Panc1 (cell line): ENCODE results near the gene TCEANC2. TPM values are rescaled to one million over a fixed set of nuclear protein-coding genes. Genes with fewer than 3 reads are reported as not detected.

ENCODE experiments used
- ATAC-seq: fragments of 200-7000 bp; cut with Tn5 transposase; 2 replicates; pipeline ENCODE4 v1.9.1; 2020; ENCODE audit warnings: mild to moderate bottlenecking, moderate library complexity
- BruUV-seq: library from RNA; stranded (reverse); fragments of 400-500 nt; replicated peaks from 2 replicates; lab custom pipeline; 2021; lab: Mats Ljungman, UMichigan
- CTCF ChIA-PET: fragments of 300-600 bp; sonication (Branson Sonifier 250); formaldehyde crosslinking; loops from one replicate; lab custom pipeline; 2022; ENCODE audit warnings: antibody characterized with exemption; lab: Charles Lee
- POLR2A ChIA-PET: fragments of 300-600 bp; sonication (Branson Sonifier 250); formaldehyde crosslinking; loops from one replicate; lab custom pipeline; 2022; ENCODE audit warnings: antibody characterized with exemption; lab: Charles Lee
- DNase-seq: peaks from one replicate; pipeline ENCODE4 v3.0.0-alpha.2; 2010; ENCODE audit warnings: low read depth, low spot score
- H3K27ac ChIP-seq: 2 replicates; pipeline ENCODE4 v1.5.1; 2011; ENCODE audit warnings: mild to moderate bottlenecking, low read length, inconsistent platforms
- H3K27me3 ChIP-seq: fragments of 200-500 bp; sonication (Bioruptor generic); 2 replicates; pipeline ENCODE4 v1.6.0; 2014; ENCODE audit warnings: low read length, inconsistent platforms; ENCODE audit not compliant: control insufficient read depth, insufficient read depth
- H3K36me3 ChIP-seq: fragments of 200-500 bp; sonication (Bioruptor generic); 2 replicates; pipeline ENCODE4 v1.5.1; 2014; ENCODE audit warnings: inconsistent platforms, mild to moderate bottlenecking, low read length, moderate library complexity; ENCODE audit not compliant: control insufficient read depth, insufficient read depth
- H3K4me1 ChIP-seq: 2 replicates; pipeline ENCODE4 v1.5.1; 2011; ENCODE audit warnings: inconsistent platforms, mild to moderate bottlenecking, low read length, moderate library complexity; ENCODE audit not compliant: control insufficient read depth, insufficient read depth
- H3K4me3 ChIP-seq, 2 experiments: 2 replicates each; pipeline ENCODE4 v1.5.1; 2011 to 2012; ENCODE audit warnings: low read depth in 2 of 2, low read length in 2 of 2, mild to moderate bottlenecking in 2 of 2, inconsistent platforms in 1 of 2, moderate library complexity in 1 of 2
- H3K9me3 ChIP-seq: fragments of 200-500 bp; sonication (Bioruptor generic); 2 replicates; pipeline ENCODE4 v1.5.1; 2014; ENCODE audit warnings: low read depth, mild to moderate bottlenecking, inconsistent platforms, low read length, moderate library complexity; ENCODE audit not compliant: control insufficient read depth, insufficient read depth
- POLR2AphosphoS5 ChIP-seq: IDR thresholded peaks from 2 replicates; pipeline ENCODE4 v1.6.1; 2012; ENCODE audit warnings: mild to moderate bottlenecking, low read depth, low read length, moderate library complexity
- SIN3A ChIP-seq: IDR thresholded peaks from 2 replicates; pipeline ENCODE4 v1.6.1; 2012; ENCODE audit warnings: low read depth, mild to moderate bottlenecking, low read length, moderate library complexity, borderline replicate concordance; ENCODE audit not compliant: insufficient read depth
- TCF7L2 ChIP-seq: IDR thresholded peaks from 2 replicates; pipeline ENCODE4 v1.6.1; 2011; ENCODE audit warnings: mild to moderate bottlenecking, low read depth, low read length, inconsistent platforms
- in situ Hi-C: cut with HindIII; loops from 2 replicates; pipeline ENCODE4 v1.10.0; 2016; ENCODE audit warnings: low sequenced_read_pairs, low pct_unique_long_range_greater_than_20kb
- intact Hi-C: fragments of 100-400 bp; cut with micrococcal nuclease; formaldehyde crosslinking; loops from one replicate; pipeline ENCODE4 v1.10.0; 2022; ENCODE audit not compliant: unreplicated experiment
- total RNA-seq: library from RNA; stranded (reverse); gene quantifications from one replicate; pipeline ENCODE4 v1.2.1, GENCODE V29; 2021; ENCODE audit not compliant: unreplicated experiment
- TF ChIP-seq, protein P1 (sequence below), 2 experiments: IDR thresholded peaks; 2 replicates each; pipeline ENCODE4 v1.6.1; 2011 to 2012; ENCODE audit warnings: low read depth in 2 of 2, control low read depth in 1 of 2, low read length in 1 of 2, mild to moderate bottlenecking in 1 of 2, moderate library complexity in 1 of 2; ENCODE audit not compliant: insufficient read depth in 1 of 2
- TF ChIP-seq, protein P2 (sequence below): fragments of 450-650 bp; IDR thresholded peaks from 2 replicates; pipeline ENCODE4 v1.5.1; 2017; ENCODE audit warnings: mild to moderate bottlenecking

Gene TCEANC2
- total RNA-seq, 1 experiment from 2014 or later = 5.1 TPM

DNA sequence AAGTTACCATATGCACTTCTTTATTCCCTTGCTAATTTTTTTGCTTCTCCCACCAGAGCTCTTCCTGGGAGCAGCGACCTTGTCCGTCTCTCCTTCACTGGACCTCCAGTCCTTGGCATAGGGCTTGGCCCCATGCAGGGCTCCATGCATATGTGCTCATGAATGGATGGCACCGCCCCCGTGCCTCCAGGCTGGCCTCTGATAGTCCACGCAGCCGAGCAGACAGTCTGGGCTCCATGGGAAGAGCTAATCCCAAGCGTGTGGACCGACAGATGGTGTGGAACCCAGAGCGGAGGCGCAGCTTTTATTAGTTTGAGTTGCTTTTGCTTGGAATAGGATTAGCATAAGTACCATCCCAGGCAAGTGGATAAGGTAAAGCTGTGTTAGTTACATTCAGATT is 57.6 kb downstream of the TCEANC2 start:
- H3K4me1 ChIP-seq = no peaks in the 10 kb centered on the region; the same call in 1 of the 2 replicates
- no peaks in the 10 kb centered on the region for H3K27me3 ChIP-seq
- DNase-seq (no peak), ATAC-seq (no peak)
- intact Hi-C loops = no loop called here
- H3K9me3 ChIP-seq = no peaks in the 10 kb centered on the region
- CTCF ChIA-PET = interaction anchor here (0.5 kb wide), 1 partner anchor 428 kb away, joined by 3 read pairs; no protein-coding TSS in a partner anchor
- no TSS peak for BruUV-seq
- TF ChIP-seq POLR2AphosphoS5 = no peak
- POLR2A ChIA-PET = no interaction called here
- no peaks in the 10 kb centered on the region for H3K36me3 ChIP-seq
- in situ Hi-C loops = no loop called here
- no peak overlapping the region for H3K27ac ChIP-seq
- H3K4me3 ChIP-seq = no peak overlapping the region

DNA sequence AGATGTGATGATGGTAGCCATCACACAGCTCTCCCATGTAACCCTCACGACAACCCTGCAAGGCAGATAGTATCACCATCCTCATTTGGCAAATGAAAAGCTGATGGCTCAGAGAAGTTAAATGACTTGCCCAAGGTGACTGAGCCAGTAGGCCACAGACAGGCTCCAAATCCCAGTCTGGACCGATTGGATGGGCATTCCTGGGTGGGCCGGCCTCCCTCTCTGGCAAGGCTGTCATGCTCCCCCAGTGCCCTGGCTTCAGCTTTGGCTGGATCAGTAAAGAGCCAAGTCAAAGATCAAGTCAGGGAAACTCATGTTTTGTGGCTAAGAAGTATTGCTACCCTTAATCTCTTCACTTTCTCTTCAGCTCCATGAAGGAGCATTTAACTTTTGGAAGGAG is 58.2 kb downstream of the TCEANC2 start:
- Histone ChIP-seq H3K4me3 (no peak overlapping the region), H3K9me3 (no peaks in the 10 kb centered on the region), H3K27me3 (no peaks in the 10 kb centered on the region), H3K36me3 (no peaks in the 10 kb centered on the region), H3K4me1 (no peaks in the 10 kb centered on the region; the same call in 1 of the 2 replicates), H3K27ac (no peak overlapping the region)
- CTCF ChIA-PET = no interaction called here
- DNase-seq (no peak), ATAC-seq (no peak)
- intact Hi-C loops (no loop called here), in situ Hi-C loops (no loop called here)
- POLR2A ChIA-PET = interaction anchor here (0.5 kb wide), 1 partner anchor 296 kb away, joined by 13 read pairs; no protein-coding TSS in a partner anchor
- BruUV-seq = no TSS peak
- no peak for TF ChIP-seq TCF7L2
- no peak for TF ChIP-seq SIN3A
- TF ChIP-seq, protein P1, sequence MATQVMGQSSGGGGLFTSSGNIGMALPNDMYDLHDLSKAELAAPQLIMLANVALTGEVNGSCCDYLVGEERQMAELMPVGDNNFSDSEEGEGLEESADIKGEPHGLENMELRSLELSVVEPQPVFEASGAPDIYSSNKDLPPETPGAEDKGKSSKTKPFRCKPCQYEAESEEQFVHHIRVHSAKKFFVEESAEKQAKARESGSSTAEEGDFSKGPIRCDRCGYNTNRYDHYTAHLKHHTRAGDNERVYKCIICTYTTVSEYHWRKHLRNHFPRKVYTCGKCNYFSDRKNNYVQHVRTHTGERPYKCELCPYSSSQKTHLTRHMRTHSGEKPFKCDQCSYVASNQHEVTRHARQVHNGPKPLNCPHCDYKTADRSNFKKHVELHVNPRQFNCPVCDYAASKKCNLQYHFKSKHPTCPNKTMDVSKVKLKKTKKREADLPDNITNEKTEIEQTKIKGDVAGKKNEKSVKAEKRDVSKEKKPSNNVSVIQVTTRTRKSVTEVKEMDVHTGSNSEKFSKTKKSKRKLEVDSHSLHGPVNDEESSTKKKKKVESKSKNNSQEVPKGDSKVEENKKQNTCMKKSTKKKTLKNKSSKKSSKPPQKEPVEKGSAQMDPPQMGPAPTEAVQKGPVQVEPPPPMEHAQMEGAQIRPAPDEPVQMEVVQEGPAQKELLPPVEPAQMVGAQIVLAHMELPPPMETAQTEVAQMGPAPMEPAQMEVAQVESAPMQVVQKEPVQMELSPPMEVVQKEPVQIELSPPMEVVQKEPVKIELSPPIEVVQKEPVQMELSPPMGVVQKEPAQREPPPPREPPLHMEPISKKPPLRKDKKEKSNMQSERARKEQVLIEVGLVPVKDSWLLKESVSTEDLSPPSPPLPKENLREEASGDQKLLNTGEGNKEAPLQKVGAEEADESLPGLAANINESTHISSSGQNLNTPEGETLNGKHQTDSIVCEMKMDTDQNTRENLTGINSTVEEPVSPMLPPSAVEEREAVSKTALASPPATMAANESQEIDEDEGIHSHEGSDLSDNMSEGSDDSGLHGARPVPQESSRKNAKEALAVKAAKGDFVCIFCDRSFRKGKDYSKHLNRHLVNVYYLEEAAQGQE (IDR thresholded peaks at IDR 0.05; ENCODE audit: insufficient read depth in 1 of 2, low read depth in 2 of 2, low read length in 1 of 2) = no peak
- TF ChIP-seq POLR2AphosphoS5 = no peak
- TF ChIP-seq, protein P2, sequence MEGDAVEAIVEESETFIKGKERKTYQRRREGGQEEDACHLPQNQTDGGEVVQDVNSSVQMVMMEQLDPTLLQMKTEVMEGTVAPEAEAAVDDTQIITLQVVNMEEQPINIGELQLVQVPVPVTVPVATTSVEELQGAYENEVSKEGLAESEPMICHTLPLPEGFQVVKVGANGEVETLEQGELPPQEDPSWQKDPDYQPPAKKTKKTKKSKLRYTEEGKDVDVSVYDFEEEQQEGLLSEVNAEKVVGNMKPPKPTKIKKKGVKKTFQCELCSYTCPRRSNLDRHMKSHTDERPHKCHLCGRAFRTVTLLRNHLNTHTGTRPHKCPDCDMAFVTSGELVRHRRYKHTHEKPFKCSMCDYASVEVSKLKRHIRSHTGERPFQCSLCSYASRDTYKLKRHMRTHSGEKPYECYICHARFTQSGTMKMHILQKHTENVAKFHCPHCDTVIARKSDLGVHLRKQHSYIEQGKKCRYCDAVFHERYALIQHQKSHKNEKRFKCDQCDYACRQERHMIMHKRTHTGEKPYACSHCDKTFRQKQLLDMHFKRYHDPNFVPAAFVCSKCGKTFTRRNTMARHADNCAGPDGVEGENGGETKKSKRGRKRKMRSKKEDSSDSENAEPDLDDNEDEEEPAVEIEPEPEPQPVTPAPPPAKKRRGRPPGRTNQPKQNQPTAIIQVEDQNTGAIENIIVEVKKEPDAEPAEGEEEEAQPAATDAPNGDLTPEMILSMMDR = no peak

DNA sequence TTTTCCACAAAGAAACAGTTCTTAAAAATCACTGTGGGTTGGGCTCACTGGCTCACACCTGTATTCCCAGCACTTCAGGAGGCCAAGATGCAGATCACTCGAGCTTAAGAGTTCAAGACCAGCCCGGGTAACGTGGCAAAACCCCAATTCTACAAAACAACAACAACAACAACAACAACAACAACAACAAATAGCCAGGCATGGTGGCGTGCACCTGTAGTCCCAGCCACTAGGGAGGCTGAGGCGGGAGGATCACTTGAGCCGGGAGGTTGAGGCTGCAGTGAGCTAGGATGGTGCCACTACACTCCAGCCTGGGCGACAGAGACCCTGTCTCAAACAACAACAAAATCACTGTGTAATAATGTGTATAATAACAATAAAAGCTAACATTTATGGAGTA is 58.6 kb downstream of the TCEANC2 start:
- in situ Hi-C loops (no loop called here), intact Hi-C loops (no loop called here)
- ChIA-PET POLR2A (interaction anchor here (0.5 kb wide), 1 partner anchor 295 kb away, joined by 13 read pairs; no protein-coding TSS in a partner anchor), CTCF (no interaction called here)
- Histone ChIP-seq H3K27me3 (no peaks in the 10 kb centered on the region), H3K4me3 (no peak overlapping the region), H3K9me3 (no peaks in the 10 kb centered on the region), H3K27ac (no peak overlapping the region), H3K36me3 (no peaks in the 10 kb centered on the region), H3K4me1 (no peaks in the 10 kb centered on the region; the same call in 1 of the 2 replicates)
- ATAC-seq (no peak), DNase-seq (no peak)
- TF ChIP-seq, protein P2 = no peak
- TF ChIP-seq, protein P1 (IDR thresholded peaks at IDR 0.05; ENCODE audit: insufficient read depth in 1 of 2, low read depth in 2 of 2, low read length in 1 of 2) = no peak
- TF ChIP-seq TCF7L2 (no peak), POLR2AphosphoS5 (no peak)
- BruUV-seq = no TSS peak
